ENCODE results near the gene SNAPC2. TPM values are rescaled to one million over a fixed set of nuclear protein-coding genes. Genes with fewer than 3 reads are reported as not detected.

SNAPC2 gene
- total and polyA plus RNA-seq, 2 experiments from 2014 or later: 33.7 to 47.2 TPM

- DNase-seq: no peak
- H2AFZ ChIP-seq: no peak overlapping the region
- TF ChIP-seq EZH2 (IDR thresholded peaks at IDR 0.05; ENCODE audit: insufficient read depth, poor library complexity, severe bottlenecking) (no peak), EZH2phosphoT487 (IDR thresholded peaks at IDR 0.05; ENCODE audit: insufficient read depth, low read depth) (no peak)
- no peaks in the 10 kb centered on the region for H4K20me1 ChIP-seq (ENCODE audit: insufficient read depth)
- H3K27ac ChIP-seq: no peak overlapping the region
- H3K9me3 ChIP-seq (ENCODE audit: low read depth): no peaks in the 10 kb centered on the region
- H3F3A ChIP-seq (ENCODE audit: insufficient read depth): no peaks in the 10 kb centered on the region
- H3K27me3 ChIP-seq (replicated peaks; ENCODE audit: insufficient read depth): no peaks in the 10 kb centered on the region
- no peak overlapping the region for H3K4me2 ChIP-seq (ENCODE audit: unreplicated experiment)
- H3K9ac ChIP-seq: no peak overlapping the region
- no peaks in the 10 kb centered on the region for H3K9me2 ChIP-seq (ENCODE audit: insufficient read depth)
- peaks cover 6% of the 10 kb centered on the region; the same call in 1 of the 2 replicates for H3K36me3 ChIP-seq (ENCODE audit: low read depth)
- in situ Hi-C loops (cut with MboI): loop anchor here (10.0 kb wide), 1 partner anchor 279 kb away; no protein-coding TSS in a partner anchor
- H3K79me2 ChIP-seq (ENCODE audit: insufficient read depth): no peaks in the 10 kb centered on the region
- H3K4me1 ChIP-seq (ENCODE audit: insufficient read depth): no peaks in the 10 kb centered on the region
- WGBS, 2 experiments (ENCODE audit: low coverage in 1 of 2, low lambda C conversion rate in 2 of 2, missing lambda C conversion rate in 2 of 2): 88 to 91% methylated on average over 12 of the region's 12 CpGs
- no peak overlapping the region for H3K4me3 ChIP-seq
Observed at GRCh38 chr19:7965921-7966665, 46.0 kb downstream of the SNAPC2 start.

DNA sequence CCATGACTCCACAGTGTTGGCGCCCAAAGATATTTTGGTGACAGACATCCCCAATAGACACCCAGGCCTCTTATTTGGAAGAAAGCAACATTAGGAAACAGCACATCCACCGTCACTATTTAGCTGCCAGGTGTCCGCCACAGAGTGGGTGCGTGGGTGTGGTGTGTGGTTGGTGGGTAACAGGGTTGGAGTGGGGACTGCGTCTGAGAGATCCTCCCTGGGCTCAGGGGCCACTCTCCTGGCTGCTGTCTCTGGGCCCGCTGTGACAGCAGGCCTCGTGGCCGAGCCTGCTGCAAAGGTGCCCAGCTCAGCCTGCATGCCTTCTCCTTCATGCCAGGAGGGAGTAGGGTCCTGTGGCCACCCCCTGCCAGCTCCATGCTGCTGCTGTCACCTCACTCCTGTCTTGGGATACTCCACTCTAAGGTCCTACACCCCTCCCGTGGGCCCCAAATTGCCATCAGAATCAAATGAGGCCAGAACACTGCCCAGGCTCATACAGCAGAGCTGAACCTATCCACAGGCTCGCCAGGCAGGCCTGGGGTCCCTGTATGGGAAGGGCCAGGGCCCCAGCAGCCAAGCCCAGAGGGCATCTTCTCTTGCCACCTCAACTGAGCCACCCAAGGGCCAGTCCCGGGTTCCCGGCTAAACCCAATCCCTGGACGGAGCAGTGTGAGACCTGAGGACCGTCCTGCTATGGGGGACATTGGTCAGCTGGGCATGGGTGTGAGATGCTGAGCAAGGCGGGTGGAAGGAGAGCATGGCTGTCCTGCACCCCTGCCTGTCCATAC is 48.1 kb downstream of the SNAPC2 start:
- in situ Hi-C loops (cut with MboI): loop anchor here (10.0 kb wide), 1 partner anchor 277 kb away; no protein-coding TSS in a partner anchor
- no peak overlapping the region for H3K27ac ChIP-seq
- no peaks in the 10 kb centered on the region for H3K79me2 ChIP-seq (ENCODE audit: insufficient read depth)
- H3K4me3 ChIP-seq: no peak overlapping the region
- no peak overlapping the region for H3K4me2 ChIP-seq (ENCODE audit: unreplicated experiment)
- H3K4me1 ChIP-seq (ENCODE audit: insufficient read depth): no peaks in the 10 kb centered on the region
- no peaks in the 10 kb centered on the region for H3K9me2 ChIP-seq (ENCODE audit: insufficient read depth)
- H3K36me3 ChIP-seq (ENCODE audit: low read depth): 0 out of 2 replicates have a peak, but pooled peaks cover 3% of the 10 kb centered on the region
- no peak for DNase-seq
- H2AFZ ChIP-seq: no peak overlapping the region
- no peaks in the 10 kb centered on the region for H3K27me3 ChIP-seq (replicated peaks; ENCODE audit: insufficient read depth)
- no peaks in the 10 kb centered on the region for H4K20me1 ChIP-seq (ENCODE audit: insufficient read depth)
- no peaks in the 10 kb centered on the region for H3F3A ChIP-seq (ENCODE audit: insufficient read depth)
- TF ChIP-seq EZH2 (IDR thresholded peaks at IDR 0.05; ENCODE audit: insufficient read depth, poor library complexity, severe bottlenecking) (no peak), EZH2phosphoT487 (IDR thresholded peaks at IDR 0.05; ENCODE audit: insufficient read depth, low read depth) (no peak)
- H3K9me3 ChIP-seq (ENCODE audit: low read depth): no peaks in the 10 kb centered on the region
- 92 to 93% methylated on average over 15 of the region's 15 CpGs for WGBS, 2 experiments (ENCODE audit: low coverage in 1 of 2, low lambda C conversion rate in 2 of 2, missing lambda C conversion rate in 2 of 2)
- no peak overlapping the region for H3K9ac ChIP-seq

DNA sequence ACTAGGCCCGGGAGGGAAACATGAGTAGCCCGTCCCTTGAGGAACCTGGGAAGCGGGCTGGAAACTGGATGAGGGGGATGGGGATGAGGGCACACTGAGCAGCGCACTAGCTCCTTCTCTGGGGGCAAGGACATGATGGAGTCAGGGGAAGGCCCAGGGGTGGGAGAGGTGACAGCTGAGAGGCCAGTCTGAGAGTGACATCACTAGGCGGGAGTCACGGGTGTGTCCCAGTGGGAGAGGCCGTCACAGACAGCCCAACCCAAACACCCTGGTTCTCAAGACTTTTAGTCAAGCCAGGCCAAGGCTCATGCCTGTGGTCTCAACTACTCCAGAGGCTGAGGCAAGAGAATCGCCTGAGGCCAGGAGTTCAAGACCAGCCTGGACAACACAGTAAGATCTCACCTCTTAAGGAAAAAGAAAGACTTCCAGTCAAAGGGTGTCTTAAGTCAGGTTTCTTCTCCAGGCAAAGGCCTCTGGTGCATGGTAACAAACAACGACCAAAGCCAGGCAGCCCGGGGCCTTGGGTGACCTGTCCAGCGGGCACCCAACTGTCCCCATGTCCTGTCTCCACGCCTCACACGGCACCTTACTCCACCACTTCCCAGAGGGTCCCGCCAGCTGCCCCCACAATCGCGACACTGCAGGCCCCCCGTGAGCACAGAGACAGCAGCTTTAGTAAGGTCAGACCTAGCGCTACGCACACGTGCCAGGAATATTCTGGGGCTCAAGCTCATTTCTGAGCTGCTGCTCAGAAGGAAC is 48.8 kb downstream of the SNAPC2 start:
- DNase-seq: peak; percentile 47
- H3K4me3 ChIP-seq: no peak overlapping the region
- no peak overlapping the region for H3K9ac ChIP-seq
- no peak overlapping the region for H2AFZ ChIP-seq
- no peaks in the 10 kb centered on the region for H3K9me2 ChIP-seq (ENCODE audit: insufficient read depth)
- H4K20me1 ChIP-seq (ENCODE audit: insufficient read depth): no peaks in the 10 kb centered on the region
- in situ Hi-C loops (cut with MboI): loop anchor here (10.0 kb wide), 1 partner anchor 276 kb away; no protein-coding TSS in a partner anchor
- no peaks in the 10 kb centered on the region for H3K27me3 ChIP-seq (replicated peaks; ENCODE audit: insufficient read depth)
- no peak overlapping the region for H3K4me2 ChIP-seq (ENCODE audit: unreplicated experiment)
- no peaks in the 10 kb centered on the region for H3K4me1 ChIP-seq (ENCODE audit: insufficient read depth)
- no peak overlapping the region for H3K27ac ChIP-seq
- no peaks in the 10 kb centered on the region for H3K79me2 ChIP-seq (ENCODE audit: insufficient read depth)
- no peaks in the 10 kb centered on the region for H3K9me3 ChIP-seq (ENCODE audit: low read depth)
- no peaks in the 10 kb centered on the region for H3F3A ChIP-seq (ENCODE audit: insufficient read depth)
- 84 to 88% methylated on average over 20 of the region's 20 CpGs for WGBS, 2 experiments (ENCODE audit: low coverage in 1 of 2, low lambda C conversion rate in 2 of 2, missing lambda C conversion rate in 2 of 2)
- TF ChIP-seq EZH2 (IDR thresholded peaks at IDR 0.05; ENCODE audit: insufficient read depth, poor library complexity, severe bottlenecking) (no peak), EZH2phosphoT487 (IDR thresholded peaks at IDR 0.05; ENCODE audit: insufficient read depth, low read depth) (no peak)
- peaks cover 3% of the 10 kb centered on the region; the same call in 1 of the 2 replicates for H3K36me3 ChIP-seq (ENCODE audit: low read depth)

GRCh38 chr19:7969555-7969939 is 49.4 kb downstream of the SNAPC2 start:
- H4K20me1 ChIP-seq (ENCODE audit: insufficient read depth): no peaks in the 10 kb centered on the region
- H3K4me1 ChIP-seq (ENCODE audit: insufficient read depth): no peaks in the 10 kb centered on the region
- peaks cover 3% of the 10 kb centered on the region; the same call in 1 of the 2 replicates for H3K36me3 ChIP-seq (ENCODE audit: low read depth)
- H3K4me2 ChIP-seq (ENCODE audit: unreplicated experiment): no peak overlapping the region
- no peaks in the 10 kb centered on the region for H3K27me3 ChIP-seq (replicated peaks; ENCODE audit: insufficient read depth)
- H3K9ac ChIP-seq: no peak overlapping the region
- H3K27ac ChIP-seq: no peak overlapping the region
- in situ Hi-C loops (cut with MboI): loop anchor here (10.0 kb wide), 1 partner anchor 275 kb away; no protein-coding TSS in a partner anchor
- H3F3A ChIP-seq (ENCODE audit: insufficient read depth): no peaks in the 10 kb centered on the region
- no peaks in the 10 kb centered on the region for H3K9me2 ChIP-seq (ENCODE audit: insufficient read depth)
- TF ChIP-seq EZH2 (IDR thresholded peaks at IDR 0.05; ENCODE audit: insufficient read depth, poor library complexity, severe bottlenecking): no peak
- TF ChIP-seq EZH2phosphoT487 (IDR thresholded peaks at IDR 0.05; ENCODE audit: insufficient read depth, low read depth): no peak
- no peaks in the 10 kb centered on the region for H3K79me2 ChIP-seq (ENCODE audit: insufficient read depth)
- no peak for DNase-seq
- 93 to 94% methylated on average over 11 of the region's 11 CpGs for WGBS, 2 experiments (ENCODE audit: low coverage in 1 of 2, low lambda C conversion rate in 2 of 2, missing lambda C conversion rate in 2 of 2)
- no peaks in the 10 kb centered on the region for H3K9me3 ChIP-seq (ENCODE audit: low read depth)
- H3K4me3 ChIP-seq: no peak overlapping the region
- no peak overlapping the region for H2AFZ ChIP-seq
